Thoracic aorta (tissue), 2 donors: ENCODE data around the gene ERMP1. TPM values are rescaled to one million over a fixed set of nuclear protein-coding genes. Genes with fewer than 3 reads are reported as not detected.

ENCODE experiments used
- ATAC-seq: fragments of 150-250 bp; one replicate; pipeline ENCODE4 v1.8.0; 2017; ENCODE audit warnings: low read depth; ENCODE audit not compliant: insufficient number of reproducible peaks, low FRiP score
- DNase-seq: peaks from one replicate; pipeline ENCODE4 v3.0.0-alpha.2; 2020; ENCODE audit warnings: low spot score
- H3K27ac ChIP-seq, 2 donors: fragments of 200-600 bp; sonication (generic); 1 replicate in 1 of 2; 2 replicates in 1 of 2; pipeline ENCODE4 v1.5.1; 2016; ENCODE audit warnings: mild to moderate bottlenecking in 2 of 2, moderate library complexity in 2 of 2
- H3K27me3 ChIP-seq: fragments of 200-600 bp; sonication (generic); replicated peaks from 2 replicates; pipeline ENCODE4 v1.6.0; 2016; ENCODE audit warnings: mild to moderate bottlenecking; ENCODE audit not compliant: insufficient read depth
- H3K36me3 ChIP-seq: fragments of 200-600 bp; sonication (generic); one replicate; pipeline ENCODE4 v1.5.1; 2016
- H3K4me1 ChIP-seq, 2 donors: fragments of 200-600 bp; sonication (generic); 1 replicate in 1 of 2; 2 replicates in 1 of 2; pipeline versions ENCODE4 v1.5.1 to v1.6.0; 2016; ENCODE audit warnings: low read depth in 2 of 2, mild to moderate bottlenecking in 1 of 2; ENCODE audit not compliant: control insufficient read depth in 1 of 2
- H3K4me3 ChIP-seq: fragments of 200-600 bp; sonication (generic); 2 replicates; pipeline ENCODE4 v1.5.1; 2016; ENCODE audit warnings: mild to moderate bottlenecking
- H3K9me3 ChIP-seq: fragments of 200-600 bp; sonication (generic); 2 replicates; pipeline ENCODE4 v1.5.1; 2016
- CTCF ChIP-seq: fragments of 200-600 bp; sonication (generic); IDR thresholded peaks from one replicate; pipeline ENCODE4 v1.5.1; 2019; ENCODE audit warnings: antibody characterized with exemption
- total RNA-seq, 2 donors: library from RNA; depleted of rRNA; stranded (reverse); fragments of >200 nt; gene quantifications; one replicate each; pipeline versions ENCODE4 v1.1.0 to v1.2.3, GENCODE V29; 2016

Gene ERMP1
- total RNA-seq, 2 donors from 2014 or later = 9.0 to 14.5 TPM

GRCh38 chr9:5848372-5848882, 15.5 kb upstream of the ERMP1 start:
- DNase-seq = no peak

GRCh38 chr9:5846501-5846921, 13.6 kb upstream of the ERMP1 start:
- H3K4me1 ChIP-seq = peaks cover 4 to 6% of the 10 kb centered on the region in 2 donors
- TF ChIP-seq CTCF = no peak
- H3K27ac ChIP-seq = no peak overlapping the region
- H3K9me3 ChIP-seq = no peaks in the 10 kb centered on the region
- ATAC-seq (no peak), DNase-seq (no peak)
- no peak overlapping the region for H3K4me3 ChIP-seq
- H3K27me3 ChIP-seq = no peaks in the 10 kb centered on the region
- H3K36me3 ChIP-seq = no peaks in the 10 kb centered on the region

More at GRCh38 chr9:5848372-5848882, 15.5 kb upstream of the ERMP1 start:
- Histone ChIP-seq H3K27ac (no peak overlapping the region), H3K27me3 (no peaks in the 10 kb centered on the region), H3K4me3 (no peak overlapping the region), H3K36me3 (no peaks in the 10 kb centered on the region), H3K9me3 (no peaks in the 10 kb centered on the region), H3K4me1 (peaks cover 4% of the 10 kb centered on the region in 2 donors)
- no peak for ATAC-seq
- TF ChIP-seq CTCF = no peak

- ATAC-seq (no peak), DNase-seq (no peak)
- no peaks in the 10 kb centered on the region for H3K9me3 ChIP-seq
Observed at GRCh38 chr9:5846096-5846495, 13.2 kb upstream of the ERMP1 start.

GRCh38 chr9:5845157-5845531, 12.2 kb upstream of the ERMP1 start:
- H3K27ac ChIP-seq = no peak overlapping the region
- peaks cover 4 to 6% of the 10 kb centered on the region in 2 donors for H3K4me1 ChIP-seq
- ATAC-seq (no peak), DNase-seq (no peak)
- H3K27me3 ChIP-seq = no peaks in the 10 kb centered on the region
- TF ChIP-seq CTCF = no peak
- no peaks in the 10 kb centered on the region for H3K36me3 ChIP-seq
- H3K9me3 ChIP-seq = no peaks in the 10 kb centered on the region
- H3K4me3 ChIP-seq = no peak overlapping the region

More at GRCh38 chr9:5846096-5846495, 13.2 kb upstream of the ERMP1 start:
- H3K4me3 ChIP-seq = no peak overlapping the region
- peaks cover 4 to 6% of the 10 kb centered on the region in 2 donors for H3K4me1 ChIP-seq
- H3K27ac ChIP-seq = no peak overlapping the region
- H3K27me3 ChIP-seq = no peaks in the 10 kb centered on the region
- no peak for TF ChIP-seq CTCF
- no peaks in the 10 kb centered on the region for H3K36me3 ChIP-seq

- no peak for TF ChIP-seq CTCF
- no peaks in the 10 kb centered on the region for H3K9me3 ChIP-seq
- peaks cover 4 to 6% of the 10 kb centered on the region in 2 donors for H3K4me1 ChIP-seq
- ATAC-seq (no peak), DNase-seq (no peak)
- H3K36me3 ChIP-seq = no peaks in the 10 kb centered on the region
- H3K27ac ChIP-seq = no peak overlapping the region
- H3K4me3 ChIP-seq = no peak overlapping the region
- H3K27me3 ChIP-seq = no peaks in the 10 kb centered on the region
Observed at GRCh38 chr9:5843794-5844471, 11.0 kb upstream of the ERMP1 start.
